ENCODE data around the gene RAD23A.
"Not testable (repeated sequence)": the region's sequence is repeated elsewhere in the genome, so short reads cannot be mapped to it uniquely, and the experiment has no call there.

The RAD23A gene

DNA sequence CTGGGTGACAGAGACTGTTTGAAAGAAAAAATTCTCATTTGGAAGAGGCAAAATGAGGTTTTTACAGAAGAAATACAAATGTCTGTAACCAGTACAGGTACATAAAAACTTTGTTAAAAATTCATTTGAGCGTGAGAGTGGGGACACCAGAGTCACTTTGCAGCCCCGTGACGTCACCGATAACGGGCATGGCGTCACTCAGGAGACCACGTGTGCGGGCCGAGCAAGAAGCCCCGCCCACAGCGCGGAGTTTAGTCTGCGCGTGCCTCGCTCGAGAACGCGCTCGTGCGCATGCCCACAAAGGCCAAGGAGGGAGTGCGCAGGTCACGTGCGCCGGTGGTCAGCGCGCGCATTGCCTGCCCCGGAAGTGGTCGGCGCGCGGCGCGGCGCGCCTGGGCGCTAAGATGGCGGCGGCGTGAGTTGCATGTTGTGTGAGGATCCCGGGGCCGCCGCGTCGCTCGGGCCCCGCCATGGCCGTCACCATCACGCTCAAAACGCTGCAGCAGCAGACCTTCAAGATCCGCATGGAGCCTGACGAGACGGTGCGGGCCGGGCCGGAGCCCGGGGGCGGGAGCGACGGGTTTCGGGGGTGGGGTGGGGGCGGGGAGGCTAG lies at the start of gene RAD23A:
TSS of gene RAD23A (plus strand) at position 384 of the 613 bp plus-strand sequence. CDS start at position 471, 87 bp downstream.
- peak; percentile 100 for DNase-seq

GRCh38 chr19:12896460-12896859 lies 49.2 kb upstream of the RAD23A start:
- DNase-seq, result no peak

GRCh38 chr19:12899891-12900518 lies 45.7 kb upstream of the RAD23A start:
- no peak for DNase-seq

- no peak for DNase-seq
Observed at GRCh38 chr19:12907166-12907565, 38.5 kb upstream of the RAD23A start.

GRCh38 chr19:12912571-12912970 lies 33.1 kb upstream of the RAD23A start:
- no peak for DNase-seq

DNA sequence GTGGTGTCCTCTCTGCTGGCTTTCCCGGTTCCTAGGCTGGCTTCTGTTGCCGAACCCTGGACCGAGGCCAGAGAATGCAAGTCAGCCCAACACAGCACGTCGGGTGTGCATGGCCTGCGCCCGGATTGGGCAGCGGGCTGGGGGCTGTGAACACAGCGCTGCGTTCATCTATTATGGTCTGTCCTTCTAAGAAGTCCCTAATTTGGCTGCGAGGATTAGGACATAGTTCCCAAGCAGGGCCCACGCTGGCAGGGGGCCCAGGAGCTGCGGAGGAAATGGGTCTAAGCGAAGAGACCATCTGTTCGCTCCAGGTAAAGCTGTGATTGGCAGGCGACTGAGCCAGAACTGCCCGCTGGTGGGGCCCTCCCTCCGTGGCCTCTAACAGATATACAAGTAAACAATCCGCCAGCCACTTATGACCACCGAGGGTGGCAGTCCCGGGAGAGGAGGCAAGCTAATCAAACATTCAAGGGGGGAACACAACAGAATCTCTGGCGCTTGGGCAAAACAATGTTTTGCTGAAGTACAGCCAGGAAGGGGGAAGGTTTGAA lies 32.6 kb upstream of the RAD23A start:
- no peak for DNase-seq

DNA sequence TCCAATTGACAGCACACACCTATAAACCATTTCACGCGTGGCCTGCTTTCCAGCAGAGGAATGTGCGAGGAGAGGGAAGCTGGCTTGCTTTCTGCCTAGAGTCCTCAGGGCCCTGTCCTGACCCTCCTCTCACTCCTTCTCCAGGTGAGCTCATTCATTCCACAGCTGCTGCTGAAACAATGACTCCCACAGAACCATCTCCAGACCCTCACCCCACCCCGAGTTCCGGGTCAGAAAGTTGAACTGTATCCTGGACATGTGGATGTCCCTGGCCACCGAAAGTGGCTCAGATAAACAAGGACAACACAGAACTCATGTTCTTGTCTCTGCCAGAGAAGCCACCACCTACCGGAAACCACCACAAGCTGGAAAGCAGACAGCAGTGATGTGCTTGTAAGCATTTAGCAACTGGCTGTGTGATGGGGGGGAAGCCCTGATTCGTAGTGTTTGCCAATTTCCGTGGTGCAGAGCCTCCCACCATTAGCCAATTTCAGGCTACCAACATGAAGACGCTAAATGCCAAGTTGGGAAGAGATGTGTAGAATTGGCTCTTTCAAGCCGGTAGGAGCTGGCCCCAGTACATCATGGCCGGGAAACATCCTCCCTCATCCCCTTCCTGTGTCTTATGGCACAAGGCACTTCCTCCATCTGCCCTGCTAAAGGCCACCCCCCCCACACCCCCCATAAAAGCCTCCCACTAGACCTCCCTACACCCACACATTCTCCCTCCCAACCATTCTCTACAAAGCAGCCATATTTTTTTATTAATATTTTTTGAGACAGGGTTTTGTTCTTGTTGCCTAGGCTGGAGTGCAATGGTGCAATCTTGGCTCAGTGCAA lies 31.6 kb upstream of the RAD23A start:
- DNase-seq, result peak; percentile 56

DNA sequence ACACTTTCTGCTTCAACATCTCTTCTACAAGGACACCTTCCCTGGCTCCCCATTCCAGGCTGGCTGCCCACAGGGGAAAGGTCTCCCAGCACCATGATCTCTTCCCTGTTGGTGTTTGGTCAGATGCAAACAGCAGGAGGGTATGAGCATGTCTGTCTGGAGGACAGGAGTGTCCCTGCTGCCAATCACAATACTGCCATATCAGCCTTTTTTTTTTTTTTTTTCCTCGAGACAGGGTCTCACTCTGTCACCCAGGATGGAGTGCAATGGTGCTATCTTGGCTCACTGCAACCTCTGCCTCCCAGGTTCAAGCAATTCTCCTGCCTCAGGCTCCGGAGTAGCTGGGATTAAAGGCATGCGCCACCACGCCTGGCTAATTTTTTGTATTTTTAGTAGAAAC lies 29.8 kb upstream of the RAD23A start:
- DNase-seq, result not testable (repeated sequence)

- no peak for DNase-seq
Observed at GRCh38 chr19:12918253-12918652, 27.4 kb upstream of the RAD23A start.

DNA sequence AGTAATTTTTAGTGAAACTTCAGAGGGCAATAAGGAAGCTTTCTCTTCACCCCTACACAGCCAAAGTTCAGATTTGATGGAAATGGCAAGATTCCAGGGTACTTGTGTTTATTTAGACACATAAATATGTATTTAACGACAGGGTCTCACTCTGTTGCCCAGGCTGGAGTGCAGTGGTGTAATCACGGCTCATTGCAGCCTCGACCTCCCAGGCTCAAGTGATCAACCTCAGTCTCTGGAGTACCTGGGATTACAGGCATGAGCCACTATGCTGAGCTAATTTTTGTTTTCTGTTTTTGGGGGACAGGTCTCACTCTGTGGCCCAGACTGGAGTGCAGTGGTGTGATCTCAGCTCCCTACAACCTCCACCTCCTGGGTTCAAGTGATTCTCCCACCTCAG lies 24.6 kb upstream of the RAD23A start:
- DNase-seq, result no peak

GRCh38 chr19:12922959-12923358 lies 22.7 kb upstream of the RAD23A start:
- DNase-seq, result no peak

GRCh38 chr19:12924621-12925310 lies 20.9 kb upstream of the RAD23A start:
- DNase-seq, result no peak

GRCh38 chr19:12930002-12930645 lies 15.5 kb upstream of the RAD23A start:
- DNase-seq, result no peak

GRCh38 chr19:12932392-12933286 lies 13.0 kb upstream of the RAD23A start:
- no peak for DNase-seq

GRCh38 chr19:12933287-12934072 lies 12.2 kb upstream of the RAD23A start, which contains the start of gene FARSA:
Gene FARSA (minus strand): TSS chr19:12933711. CDS start chr19:12933696, 15 bp downstream.
- peak; percentile 95 for DNase-seq

- no peak for DNase-seq
Observed at GRCh38 chr19:12935071-12935470, 10.6 kb upstream of the RAD23A start.

DNA sequence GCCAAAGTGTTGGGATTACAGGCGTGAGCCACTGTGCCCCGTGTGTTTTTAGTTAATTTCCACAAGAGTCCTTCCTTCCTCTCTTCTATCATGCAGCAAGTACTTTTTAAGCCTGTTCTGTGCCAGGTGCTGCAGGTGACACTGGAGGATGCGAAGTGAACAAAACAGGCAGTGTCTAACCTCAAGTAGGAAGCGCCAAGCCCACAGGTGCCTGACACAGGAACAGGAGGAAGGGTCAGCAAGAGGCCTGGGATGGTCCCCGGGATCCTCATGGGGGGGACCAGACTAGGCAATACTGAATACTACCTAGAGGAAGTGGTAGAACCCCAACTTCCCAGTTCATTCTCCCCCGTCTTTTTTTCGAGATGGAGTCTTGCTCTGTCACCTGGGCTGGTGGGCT lies 9.1 kb upstream of the RAD23A start:
- DNase-seq, result no peak

GRCh38 chr19:12937093-12937926 lies 8.4 kb upstream of the RAD23A start:
- DNase-seq, result peak; percentile 80

All from suppressor macrophage treated with lipopolysaccharide for 4 hours (primary cell).